HG02943 (cell line): ENCODE measurements around the gene SUMF1.
"Not testable (repeated sequence)": the region's sequence is repeated elsewhere in the genome, so short reads cannot be mapped to it uniquely, and the experiment has no call there.

Experiments used
- ATAC-seq: cut with Tn5 transposase; IDR thresholded peaks from one replicate; pipeline ENCODE4 v1.9.1; 2021; ENCODE audit warnings: mild to moderate bottlenecking, low read depth, moderate library complexity; ENCODE audit not compliant: unreplicated experiment

Gene SUMF1

GRCh38 chr3:4343258-4343657 lies 123.8 kb downstream of the SUMF1 start:
- no peak for ATAC-seq

GRCh38 chr3:4341336-4341675 lies 125.8 kb downstream of the SUMF1 start:
- no peak for ATAC-seq

GRCh38 chr3:4340411-4341335 lies 126.4 kb downstream of the SUMF1 start:
- no peak for ATAC-seq

- ATAC-seq = no peak
These were observed 127.0 kb downstream of the SUMF1 start for GRCh38 chr3:4340077-4340410.

GRCh38 chr3:4338751-4339150 lies 128.3 kb downstream of the SUMF1 start:
- no peak for ATAC-seq

GRCh38 chr3:4336850-4337546 lies 130.1 kb downstream of the SUMF1 start:
- ATAC-seq = no peak

GRCh38 chr3:4335840-4336562 lies 131.1 kb downstream of the SUMF1 start:
- ATAC-seq = no peak

GRCh38 chr3:4334548-4334947 lies 132.5 kb downstream of the SUMF1 start:
- no peak for ATAC-seq

GRCh38 chr3:4332991-4333390 lies 134.1 kb downstream of the SUMF1 start:
- no peak for ATAC-seq

- no peak for ATAC-seq
These were observed 134.5 kb downstream of the SUMF1 start for GRCh38 chr3:4332574-4332973.

GRCh38 chr3:4332111-4332510 lies 135.0 kb downstream of the SUMF1 start:
- ATAC-seq = no peak

- not testable (repeated sequence) for ATAC-seq
These were observed 137.3 kb downstream of the SUMF1 start for GRCh38 chr3:4329806-4330205.

- no peak for ATAC-seq
These were observed 140.2 kb downstream of the SUMF1 start for GRCh38 chr3:4326868-4327267.

- ATAC-seq = no peak
These were observed 143.6 kb downstream of the SUMF1 start for GRCh38 chr3:4323246-4324027.

GRCh38 chr3:4322635-4323034 lies 144.4 kb downstream of the SUMF1 start:
- no peak for ATAC-seq

GRCh38 chr3:4321732-4322131 lies 145.3 kb downstream of the SUMF1 start:
- no peak for ATAC-seq

- no peak for ATAC-seq
These were observed 146.8 kb downstream of the SUMF1 start for GRCh38 chr3:4320096-4320911.

GRCh38 chr3:4314688-4315087 lies 152.4 kb downstream of the SUMF1 start:
- ATAC-seq = no peak

GRCh38 chr3:4313606-4314293 lies 153.3 kb downstream of the SUMF1 start:
- no peak for ATAC-seq
